Stimulated activated CD8-positive, alpha-beta memory T cell treated with anti-CD3 and anti-CD28 coated beads, Interleukin-15, amount 100 ng/mL, for 24 hours (primary cell): ENCODE measurements around the gene PSAPL1.

Source experiments
- DNase-seq: peaks from one replicate; pipeline ENCODE4 v3.0.0-alpha.2; 2020; ENCODE audit warnings: low read depth

The PSAPL1 gene

GRCh38 chr4:7381890-7382633, 52.7 kb downstream of the PSAPL1 start:
- no peak for DNase-seq

- DNase-seq: no peak
Measured at GRCh38 chr4:7381221-7381889, 53.4 kb downstream of the PSAPL1 start.
